Panc1 (cell line): ENCODE results near the gene SIRT5.

ENCODE experiments used
- POLR2AphosphoS5 ChIP-seq: IDR thresholded peaks from 2 replicates; pipeline ENCODE4 v1.6.1; 2012; ENCODE audit warnings: mild to moderate bottlenecking, low read depth, low read length, moderate library complexity
- TF ChIP-seq, protein P1 (sequence below): fragments of 450-650 bp; IDR thresholded peaks from 2 replicates; pipeline ENCODE4 v1.5.1; 2017; ENCODE audit warnings: mild to moderate bottlenecking
- TF ChIP-seq, protein P2 (sequence below), 2 experiments: IDR thresholded peaks; 2 replicates each; pipeline ENCODE4 v1.6.1; 2011 to 2012; ENCODE audit warnings: low read depth in 2 of 2, control low read depth in 1 of 2, low read length in 1 of 2, mild to moderate bottlenecking in 1 of 2, moderate library complexity in 1 of 2; ENCODE audit not compliant: insufficient read depth in 1 of 2

DNA sequence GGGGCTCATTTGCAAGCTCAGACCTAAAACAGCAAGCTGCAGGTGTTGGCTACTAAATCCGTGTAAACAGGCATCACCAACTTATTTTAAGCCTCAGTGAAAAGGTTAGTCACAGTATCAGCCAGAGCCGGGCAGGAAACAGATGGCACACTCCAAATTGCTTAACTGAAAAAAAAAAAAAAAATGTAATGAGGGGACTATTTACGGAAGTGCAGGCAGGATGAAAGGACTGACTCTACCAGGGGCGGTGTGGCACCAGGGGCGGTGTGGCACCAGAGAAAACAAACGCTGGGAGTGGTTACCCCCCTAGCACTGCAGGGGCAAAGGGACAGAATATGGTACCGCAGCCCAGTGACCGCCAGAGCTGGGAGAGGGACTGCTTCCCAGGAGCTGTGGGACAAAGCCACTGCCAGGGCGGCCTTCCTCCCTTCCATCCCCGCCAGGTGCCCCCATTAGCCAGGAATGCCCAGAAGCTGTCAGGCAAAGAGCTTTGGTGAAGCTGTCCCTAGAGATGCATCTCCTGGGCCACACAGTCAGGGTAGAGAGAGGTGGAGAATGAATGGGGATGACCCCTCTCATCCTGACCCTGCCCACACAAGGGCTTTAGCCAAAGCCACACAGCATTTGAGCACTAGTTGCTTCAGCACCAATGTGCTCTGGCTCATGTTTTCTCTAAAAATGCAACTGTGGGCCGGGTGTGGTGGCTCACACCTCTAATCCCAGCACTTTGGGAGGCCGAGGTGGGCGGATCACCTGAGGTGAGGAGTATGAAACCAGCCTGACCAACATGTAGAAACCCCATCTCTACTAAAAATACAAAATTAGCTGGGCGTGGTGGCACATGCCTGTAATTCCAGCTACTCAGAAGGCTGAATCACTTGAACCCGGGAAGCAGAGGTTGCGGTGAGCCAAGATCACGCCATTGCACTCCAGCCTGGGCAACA, 47.4 kb upstream of the SIRT5 start:
- TF ChIP-seq, protein P1, sequence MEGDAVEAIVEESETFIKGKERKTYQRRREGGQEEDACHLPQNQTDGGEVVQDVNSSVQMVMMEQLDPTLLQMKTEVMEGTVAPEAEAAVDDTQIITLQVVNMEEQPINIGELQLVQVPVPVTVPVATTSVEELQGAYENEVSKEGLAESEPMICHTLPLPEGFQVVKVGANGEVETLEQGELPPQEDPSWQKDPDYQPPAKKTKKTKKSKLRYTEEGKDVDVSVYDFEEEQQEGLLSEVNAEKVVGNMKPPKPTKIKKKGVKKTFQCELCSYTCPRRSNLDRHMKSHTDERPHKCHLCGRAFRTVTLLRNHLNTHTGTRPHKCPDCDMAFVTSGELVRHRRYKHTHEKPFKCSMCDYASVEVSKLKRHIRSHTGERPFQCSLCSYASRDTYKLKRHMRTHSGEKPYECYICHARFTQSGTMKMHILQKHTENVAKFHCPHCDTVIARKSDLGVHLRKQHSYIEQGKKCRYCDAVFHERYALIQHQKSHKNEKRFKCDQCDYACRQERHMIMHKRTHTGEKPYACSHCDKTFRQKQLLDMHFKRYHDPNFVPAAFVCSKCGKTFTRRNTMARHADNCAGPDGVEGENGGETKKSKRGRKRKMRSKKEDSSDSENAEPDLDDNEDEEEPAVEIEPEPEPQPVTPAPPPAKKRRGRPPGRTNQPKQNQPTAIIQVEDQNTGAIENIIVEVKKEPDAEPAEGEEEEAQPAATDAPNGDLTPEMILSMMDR, result no peak
- TF ChIP-seq POLR2AphosphoS5, result no peak
- TF ChIP-seq, protein P2, sequence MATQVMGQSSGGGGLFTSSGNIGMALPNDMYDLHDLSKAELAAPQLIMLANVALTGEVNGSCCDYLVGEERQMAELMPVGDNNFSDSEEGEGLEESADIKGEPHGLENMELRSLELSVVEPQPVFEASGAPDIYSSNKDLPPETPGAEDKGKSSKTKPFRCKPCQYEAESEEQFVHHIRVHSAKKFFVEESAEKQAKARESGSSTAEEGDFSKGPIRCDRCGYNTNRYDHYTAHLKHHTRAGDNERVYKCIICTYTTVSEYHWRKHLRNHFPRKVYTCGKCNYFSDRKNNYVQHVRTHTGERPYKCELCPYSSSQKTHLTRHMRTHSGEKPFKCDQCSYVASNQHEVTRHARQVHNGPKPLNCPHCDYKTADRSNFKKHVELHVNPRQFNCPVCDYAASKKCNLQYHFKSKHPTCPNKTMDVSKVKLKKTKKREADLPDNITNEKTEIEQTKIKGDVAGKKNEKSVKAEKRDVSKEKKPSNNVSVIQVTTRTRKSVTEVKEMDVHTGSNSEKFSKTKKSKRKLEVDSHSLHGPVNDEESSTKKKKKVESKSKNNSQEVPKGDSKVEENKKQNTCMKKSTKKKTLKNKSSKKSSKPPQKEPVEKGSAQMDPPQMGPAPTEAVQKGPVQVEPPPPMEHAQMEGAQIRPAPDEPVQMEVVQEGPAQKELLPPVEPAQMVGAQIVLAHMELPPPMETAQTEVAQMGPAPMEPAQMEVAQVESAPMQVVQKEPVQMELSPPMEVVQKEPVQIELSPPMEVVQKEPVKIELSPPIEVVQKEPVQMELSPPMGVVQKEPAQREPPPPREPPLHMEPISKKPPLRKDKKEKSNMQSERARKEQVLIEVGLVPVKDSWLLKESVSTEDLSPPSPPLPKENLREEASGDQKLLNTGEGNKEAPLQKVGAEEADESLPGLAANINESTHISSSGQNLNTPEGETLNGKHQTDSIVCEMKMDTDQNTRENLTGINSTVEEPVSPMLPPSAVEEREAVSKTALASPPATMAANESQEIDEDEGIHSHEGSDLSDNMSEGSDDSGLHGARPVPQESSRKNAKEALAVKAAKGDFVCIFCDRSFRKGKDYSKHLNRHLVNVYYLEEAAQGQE (IDR thresholded peaks at IDR 0.05; ENCODE audit: insufficient read depth in 1 of 2, low read depth in 2 of 2, low read length in 1 of 2), result no peak
